Measurements from ENCODE around the gene CCDC141.
"Not testable (repeated sequence)": the region's sequence is repeated elsewhere in the genome, so short reads cannot be mapped to it uniquely, and the experiment has no call there.

Gene CCDC141

DNA sequence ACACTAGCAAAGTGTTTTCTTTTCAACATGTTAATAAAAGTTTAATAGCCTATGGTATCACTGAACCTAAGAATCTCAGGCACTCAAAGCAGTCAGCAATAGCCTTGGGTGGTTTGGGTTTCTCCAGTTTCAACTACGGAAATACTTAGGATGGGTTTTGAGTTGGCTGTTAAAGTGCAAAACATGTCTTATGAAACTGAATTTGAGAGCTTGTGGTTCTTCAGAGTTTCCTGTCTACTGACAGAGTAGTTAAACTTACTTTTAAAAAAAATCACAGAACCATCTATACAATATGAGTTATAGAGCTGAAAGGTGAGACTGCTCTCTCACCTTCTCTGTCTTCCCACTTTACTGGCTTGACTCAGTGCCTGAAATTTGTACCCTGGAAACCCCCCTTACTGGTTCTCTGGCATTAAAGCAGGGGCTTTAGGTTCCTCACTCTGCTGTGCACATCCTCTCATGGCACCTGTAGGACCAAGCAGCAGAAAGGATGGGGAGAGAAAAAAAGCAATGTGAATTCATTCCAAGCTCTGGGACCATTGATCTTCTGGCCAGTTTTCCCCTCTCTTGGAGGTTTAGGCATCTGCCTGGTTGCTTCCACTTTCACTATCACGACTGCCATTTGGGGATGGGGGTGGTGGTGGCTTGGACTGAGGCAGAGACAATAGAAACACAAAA is 18.1 kb downstream of the CCDC141 start:
- no peak for DNase-seq

DNA sequence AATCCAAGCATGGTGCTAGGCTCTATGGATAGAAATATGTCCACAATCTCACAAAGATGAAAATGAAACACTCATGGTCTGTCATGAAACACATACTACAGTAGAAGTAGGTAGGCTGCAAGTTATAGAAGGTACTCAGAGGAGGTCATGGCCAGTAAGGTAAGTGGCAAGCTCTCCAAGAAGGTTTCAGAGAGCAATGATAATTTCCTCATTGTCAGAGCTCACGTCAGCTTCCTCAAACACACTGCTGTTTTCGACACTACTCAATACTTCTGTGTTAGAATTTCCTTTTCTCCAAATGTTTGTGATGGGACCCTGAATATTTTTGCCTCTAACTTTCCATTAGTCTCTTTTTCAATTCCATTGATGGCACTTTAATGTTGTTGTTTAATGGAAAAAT is 25.5 kb downstream of the CCDC141 start:
- no peak for DNase-seq

DNA sequence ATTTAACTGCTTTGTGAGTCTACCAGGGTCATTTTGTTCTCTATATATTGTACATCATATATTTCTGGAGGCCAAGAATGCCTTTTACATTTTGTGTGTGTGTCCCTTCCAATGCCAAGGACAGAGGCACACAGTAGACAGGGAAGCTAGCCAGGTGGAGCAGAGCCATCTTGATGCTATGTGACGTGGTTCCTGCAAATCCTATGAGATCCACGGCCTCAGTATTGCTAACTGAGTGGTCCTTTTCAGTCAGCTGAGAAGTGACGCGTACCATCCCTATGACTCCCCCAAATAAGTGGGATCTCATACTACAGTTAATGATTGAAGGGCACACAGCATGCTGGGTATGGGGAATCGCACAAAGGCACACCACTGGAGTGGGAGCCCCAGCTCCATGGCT is 27.3 kb downstream of the CCDC141 start:
- DNase-seq: no peak

DNA sequence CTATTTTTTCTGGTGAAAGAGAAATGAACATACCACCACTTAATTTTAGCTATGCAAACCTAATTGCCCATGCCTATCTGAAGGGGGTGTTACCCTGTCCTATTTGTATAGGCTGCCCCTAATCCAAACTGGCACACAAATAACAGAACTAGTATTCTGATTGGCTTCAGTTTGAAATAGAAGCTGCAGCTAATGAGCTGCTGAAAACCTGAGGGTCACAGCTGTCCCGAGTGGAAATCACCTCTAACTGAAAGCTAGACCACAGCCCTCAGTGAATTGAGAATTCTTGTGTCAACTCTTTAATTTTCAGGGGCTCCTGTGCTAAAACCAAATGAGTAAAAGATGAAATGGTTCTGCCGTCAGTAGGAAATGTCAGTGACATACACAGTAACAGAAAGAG is 28.7 kb downstream of the CCDC141 start:
- no peak for DNase-seq

DNA sequence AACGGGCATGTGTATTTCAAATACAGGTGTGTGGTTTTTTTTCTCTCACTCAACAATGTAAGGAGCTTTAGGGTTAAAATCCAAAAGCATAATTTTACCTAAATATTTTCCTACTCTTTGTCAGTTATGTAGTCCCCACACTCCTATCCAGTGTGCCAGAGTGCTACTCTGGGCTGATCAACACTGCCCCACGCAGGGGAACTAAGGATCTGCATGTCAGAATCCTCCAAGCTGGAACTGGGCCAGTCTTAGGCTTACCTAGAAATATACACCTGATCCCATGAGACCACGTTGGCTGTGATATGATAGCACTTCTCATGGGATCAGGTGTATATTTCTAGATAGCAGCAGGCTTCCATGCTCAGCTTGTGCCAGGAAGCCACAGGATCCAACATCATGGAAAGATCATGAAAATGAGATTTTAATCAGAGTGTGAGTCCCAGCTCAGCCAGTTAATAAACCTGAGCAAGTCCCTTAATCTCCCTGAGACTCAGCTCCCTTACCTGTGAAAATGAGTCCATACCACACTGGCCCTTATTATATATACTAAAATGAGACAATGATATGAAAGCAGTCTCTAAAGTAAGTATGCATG is 29.7 kb downstream of the CCDC141 start:
- DNase-seq: no peak

DNA sequence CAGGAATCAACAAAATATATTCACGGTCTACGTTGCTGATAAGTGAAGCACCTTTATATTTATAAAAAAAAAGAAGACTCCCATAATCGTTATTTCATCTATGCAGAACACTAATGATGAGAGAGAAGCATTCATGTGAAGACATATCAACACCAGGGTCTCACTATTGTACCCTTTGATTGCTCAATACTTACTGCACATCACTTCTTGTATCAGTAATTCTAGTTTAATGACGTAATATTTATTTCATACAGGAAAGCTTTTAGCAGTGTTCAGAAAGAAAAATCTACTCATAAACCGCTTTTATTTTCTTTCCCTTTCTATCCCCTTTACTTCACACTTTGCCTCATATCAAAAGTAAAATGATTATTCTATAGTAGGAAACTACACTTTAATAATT is 30.7 kb downstream of the CCDC141 start:
- no peak for DNase-seq

DNA sequence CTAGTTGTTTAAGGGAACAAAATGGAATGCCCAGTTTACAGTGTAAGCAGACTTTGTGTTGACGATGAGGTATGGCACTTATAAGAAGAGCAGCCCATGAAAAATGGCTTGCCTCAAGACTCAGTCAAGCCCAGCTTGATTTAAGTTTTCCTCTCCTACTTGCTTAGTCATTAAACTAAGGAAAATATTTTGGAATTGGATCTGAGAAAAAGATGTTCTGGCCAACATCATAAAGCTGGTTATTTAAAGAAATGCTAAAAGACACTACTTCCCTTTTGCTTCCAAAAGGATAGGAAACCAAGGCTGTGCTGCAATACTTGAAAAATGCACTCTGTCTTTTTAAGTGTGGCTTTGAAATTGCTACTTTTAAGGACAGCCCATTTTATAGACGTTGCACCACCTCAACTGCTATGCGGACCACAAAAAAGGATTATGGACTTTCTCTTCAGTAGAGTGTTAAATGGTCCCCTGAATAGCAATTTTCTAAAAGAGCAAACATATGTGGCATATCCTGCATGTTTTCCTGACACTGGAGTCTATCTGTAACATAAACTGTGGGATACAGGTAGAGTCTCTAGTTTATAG is 32.1 kb downstream of the CCDC141 start:
- DNase-seq: no peak

DNA sequence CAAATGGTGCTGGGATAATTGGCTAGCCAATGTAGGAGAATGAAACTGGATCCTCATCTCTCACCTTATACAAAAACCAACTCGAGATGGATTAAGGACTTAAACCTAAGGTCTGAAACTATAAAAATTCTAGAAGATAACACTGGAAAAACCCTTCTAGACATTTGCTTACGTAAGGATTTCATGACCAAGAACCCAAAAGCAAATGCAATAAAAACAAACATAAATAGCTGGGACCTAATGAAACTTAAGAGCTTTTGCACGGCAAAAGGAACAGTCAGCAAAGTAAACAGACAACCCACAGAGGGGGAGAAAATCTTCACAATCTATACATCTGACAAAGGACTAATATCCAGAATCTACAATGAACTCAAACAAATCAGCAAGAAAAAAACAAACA is 35.7 kb downstream of the CCDC141 start:
- DNase-seq: not testable (repeated sequence)

DNA sequence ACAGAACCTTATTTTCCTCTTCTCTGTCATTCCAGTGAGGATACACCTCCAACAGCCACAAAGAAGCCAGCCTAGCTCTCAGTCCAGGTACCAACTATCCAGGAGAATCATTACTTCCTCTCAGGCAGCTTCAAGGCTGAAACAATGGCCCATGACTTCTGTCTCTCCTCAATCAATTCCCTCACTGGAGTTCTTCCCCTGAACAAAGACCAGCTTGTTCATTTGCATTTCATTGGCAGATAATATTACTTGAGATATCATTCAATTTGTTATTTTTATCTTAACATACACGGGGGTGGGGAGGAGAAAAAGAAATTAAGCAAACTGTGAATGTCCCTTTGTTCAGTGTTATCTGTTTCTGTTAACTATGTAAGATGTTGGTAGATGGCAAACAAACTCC is 44.0 kb downstream of the CCDC141 start:
- DNase-seq: no peak

DNA sequence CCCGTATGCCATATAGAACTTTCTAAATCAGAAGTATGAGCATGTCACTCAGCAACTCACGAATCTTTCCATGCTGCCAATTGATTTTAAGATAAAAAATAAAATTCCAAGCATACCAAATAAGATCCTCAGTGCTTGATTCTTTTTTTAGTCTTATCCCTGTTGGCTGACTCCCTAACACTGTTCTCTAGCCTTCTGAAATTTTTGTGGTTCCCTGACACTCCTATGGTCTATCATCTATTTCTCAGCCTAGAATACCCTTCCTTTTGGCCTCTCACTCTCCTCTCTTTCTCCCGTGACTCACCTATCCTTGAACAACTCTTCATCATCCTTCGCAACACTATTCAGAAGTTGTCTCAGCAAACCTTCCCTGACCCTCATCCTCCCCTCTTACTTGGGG is 50.5 kb downstream of the CCDC141 start:
- DNase-seq: no peak

DNA sequence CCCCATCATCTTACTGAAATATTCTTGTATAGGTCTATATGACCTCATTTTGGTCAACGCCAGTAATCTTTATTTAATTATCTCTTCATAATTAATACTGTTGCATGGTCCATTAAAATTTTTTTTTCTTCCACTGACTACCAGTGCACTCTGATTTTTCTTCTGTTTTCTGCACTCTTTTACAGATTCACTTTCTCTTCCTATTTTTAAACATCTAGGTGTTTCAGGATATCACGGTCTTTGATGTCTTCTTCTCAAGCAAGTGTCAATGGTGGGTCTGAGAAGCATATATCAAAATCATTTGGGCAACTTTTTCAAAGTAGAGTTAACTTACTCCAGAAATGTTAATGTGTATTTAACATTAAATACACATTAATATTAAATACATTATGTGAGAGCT is 51.4 kb downstream of the CCDC141 start:
- DNase-seq: no peak

DNA sequence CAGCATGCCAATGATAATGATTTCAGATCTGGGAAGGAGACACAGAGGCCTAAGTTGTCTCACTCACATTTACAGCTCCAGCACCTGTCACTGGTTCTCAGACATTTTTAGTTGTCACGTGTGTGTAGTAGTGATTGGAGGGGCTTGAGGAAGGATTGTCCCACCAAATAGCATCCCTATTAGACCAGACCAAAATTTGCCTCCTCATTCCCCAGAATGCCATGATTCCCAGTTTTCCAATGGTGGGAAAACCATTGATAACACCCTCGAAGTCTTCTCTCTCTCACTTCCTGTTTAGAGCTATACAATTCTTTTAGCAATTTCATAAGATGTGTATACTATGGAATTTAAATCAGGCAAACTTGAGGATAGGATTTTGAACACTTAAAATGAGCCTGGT is 52.5 kb downstream of the CCDC141 start:
- DNase-seq: no peak

DNA sequence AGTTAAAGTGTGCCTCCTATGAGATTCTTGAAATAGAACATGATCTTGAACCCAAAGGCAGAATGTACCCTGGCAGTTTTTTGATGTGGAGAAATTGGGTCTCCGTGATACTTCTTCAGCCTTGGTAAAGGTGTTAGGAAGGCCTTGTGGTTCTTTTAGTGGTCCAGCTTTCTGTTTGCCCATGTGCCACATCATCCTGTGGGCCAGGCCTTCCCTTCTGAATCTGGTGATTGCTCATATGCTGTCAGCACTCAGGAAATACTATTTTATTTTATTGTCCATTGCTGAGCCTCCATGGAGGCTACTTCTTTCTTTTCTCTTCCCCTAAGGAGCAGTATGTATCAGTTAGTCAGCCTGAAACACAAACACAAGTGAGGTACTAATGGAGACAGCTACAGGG is 52.9 kb downstream of the CCDC141 start:
- no peak for DNase-seq

DNA sequence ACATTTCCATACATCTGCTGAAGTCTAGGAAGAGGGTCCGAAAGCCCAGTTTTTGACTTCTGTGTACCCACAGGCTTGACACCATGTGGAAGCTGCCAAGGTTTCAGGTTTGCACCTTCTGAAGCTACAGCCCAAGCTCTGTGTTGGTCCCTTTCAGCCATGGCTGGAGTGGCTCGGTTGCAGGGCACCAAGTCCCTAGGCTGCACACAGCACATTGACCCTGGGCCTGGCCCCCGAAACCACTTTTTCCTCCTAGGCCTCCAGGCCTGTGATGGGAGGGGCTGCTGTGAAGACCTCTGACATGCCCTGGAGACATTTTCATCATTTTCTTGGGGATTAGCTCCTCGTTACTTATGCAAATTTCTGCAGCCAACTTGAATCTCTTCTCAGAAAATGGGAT is 55.7 kb downstream of the CCDC141 start:
- no peak for DNase-seq

DNA sequence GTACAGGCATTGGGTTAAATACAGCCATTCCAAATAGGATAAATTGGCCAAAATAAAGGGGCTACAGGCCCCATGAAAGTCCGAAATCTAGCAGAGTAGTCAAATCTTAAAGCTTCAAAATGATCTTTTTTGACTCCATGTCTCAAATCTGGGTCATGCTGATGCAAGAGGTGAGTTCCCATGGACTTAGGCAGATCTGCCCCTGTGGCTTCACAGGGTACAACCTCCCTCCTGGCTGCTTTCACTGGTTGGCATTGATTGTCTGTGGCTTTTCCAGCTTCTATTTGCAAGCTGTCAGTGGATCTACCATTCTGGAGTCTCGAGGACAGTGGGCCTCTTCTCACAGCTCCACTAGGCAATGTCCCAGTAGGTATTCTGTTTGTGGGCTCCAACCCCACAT is 56.1 kb downstream of the CCDC141 start:
- DNase-seq: no peak

DNA sequence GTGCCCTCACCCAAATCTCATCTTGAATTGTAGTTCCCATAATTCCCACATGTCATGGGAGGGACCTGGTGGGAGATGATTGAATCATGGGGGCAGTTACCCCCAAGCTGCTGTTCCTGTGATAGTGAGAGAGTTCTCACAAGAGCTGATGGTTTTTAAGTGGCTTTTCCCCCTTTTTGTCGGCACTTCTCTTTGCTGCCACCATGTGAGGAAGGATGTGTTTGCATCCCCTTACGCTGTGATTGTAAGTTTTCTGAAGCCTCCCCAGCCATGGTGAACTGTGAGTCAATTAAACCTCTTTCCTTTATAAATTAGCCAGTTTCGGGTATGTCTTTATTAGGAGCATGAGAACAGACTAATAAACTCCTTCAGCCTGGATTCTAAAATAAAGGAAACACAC is 57.2 kb downstream of the CCDC141 start:
- not testable (repeated sequence) for DNase-seq

DNA sequence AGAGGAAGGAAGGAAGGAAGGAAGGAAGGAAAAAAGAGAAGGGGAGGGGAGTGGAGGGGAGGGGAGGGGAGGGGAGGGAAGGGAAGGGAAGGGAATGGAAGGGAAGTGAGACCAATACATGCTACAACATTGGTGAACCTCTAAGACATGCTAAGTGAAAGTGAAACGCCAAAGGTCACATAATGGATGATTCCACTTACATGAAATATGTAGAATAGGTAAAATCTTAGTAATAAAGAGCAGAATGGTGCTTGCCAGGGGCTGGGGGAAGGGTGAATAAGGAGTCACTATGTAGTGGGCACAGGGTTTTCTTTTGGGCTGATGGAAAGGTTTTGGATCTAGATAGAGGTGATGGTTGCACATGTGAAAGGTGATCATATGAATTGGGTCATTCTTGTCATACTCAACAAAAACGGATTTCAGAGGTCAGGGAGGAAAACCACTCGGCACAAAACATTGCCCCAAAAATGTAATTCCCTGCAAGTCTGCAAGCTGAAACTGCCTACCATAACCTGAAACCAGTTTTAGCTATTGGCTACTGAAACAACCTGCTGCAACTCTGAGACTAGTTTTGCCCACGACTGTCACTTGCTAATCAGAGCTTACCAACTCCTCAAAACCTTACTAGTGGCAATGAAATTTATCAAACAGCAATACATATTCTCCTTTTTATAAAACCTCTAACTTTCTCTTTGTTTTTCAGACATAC is 59.2 kb downstream of the CCDC141 start:
- no peak for DNase-seq

DNA sequence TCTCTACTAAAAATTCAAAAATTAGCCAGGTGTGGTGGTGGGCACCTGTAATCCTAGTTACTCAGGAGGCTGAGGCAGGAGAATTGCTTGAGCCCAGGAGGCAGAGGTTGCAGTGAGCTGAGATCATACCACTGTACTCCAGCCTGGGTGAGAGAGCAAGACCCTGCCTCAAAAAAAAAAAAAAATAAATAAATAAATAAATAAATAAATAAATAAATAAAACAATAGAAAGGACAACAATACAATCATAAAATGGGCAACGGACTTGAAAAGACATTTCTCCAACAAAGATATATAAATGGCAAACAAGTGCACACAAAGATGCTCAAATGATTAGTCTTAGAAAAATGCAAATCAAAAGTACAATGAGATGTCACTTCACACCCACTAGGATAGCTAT is 60.5 kb downstream of the CCDC141 start:
- not testable (repeated sequence) for DNase-seq

DNA sequence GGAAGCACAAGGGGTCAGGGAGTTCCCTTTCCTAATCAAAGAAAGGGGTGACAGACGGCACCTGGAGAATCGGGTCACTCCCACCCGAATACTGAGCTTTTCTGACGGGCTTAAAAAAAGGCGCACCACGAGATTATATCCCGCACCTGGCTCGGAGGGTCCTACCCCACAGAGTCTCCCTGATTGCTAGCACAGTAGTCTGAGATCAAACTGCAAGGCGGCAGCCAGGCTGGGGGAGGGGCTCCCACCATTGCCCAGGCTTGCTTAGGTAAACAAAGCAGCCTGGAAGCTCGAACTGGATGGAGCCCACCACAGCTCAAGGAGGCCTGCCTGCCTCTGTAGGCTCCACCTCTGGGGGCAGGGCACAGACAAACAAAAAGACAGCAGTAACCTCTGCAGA is 67.3 kb downstream of the CCDC141 start:
- DNase-seq: not testable (repeated sequence)

DNA sequence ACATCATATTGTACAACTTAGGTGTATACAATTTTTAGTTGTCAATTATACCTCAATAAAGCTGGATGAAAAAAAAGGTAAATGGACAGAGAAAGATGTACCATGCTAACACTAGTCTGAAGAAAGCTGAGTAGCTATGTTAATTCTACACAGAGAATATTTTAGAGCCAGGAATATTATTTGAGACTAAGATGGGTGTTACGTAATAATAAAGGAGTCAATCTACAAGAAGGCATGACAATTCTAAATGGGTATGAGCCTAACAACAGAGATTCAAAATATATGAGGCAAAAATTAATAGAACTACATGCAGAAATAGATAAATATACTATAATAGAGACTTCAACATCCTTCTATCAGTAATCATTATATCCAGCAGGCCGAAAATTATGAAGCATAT is 69.1 kb downstream of the CCDC141 start:
- DNase-seq: no peak

DNA sequence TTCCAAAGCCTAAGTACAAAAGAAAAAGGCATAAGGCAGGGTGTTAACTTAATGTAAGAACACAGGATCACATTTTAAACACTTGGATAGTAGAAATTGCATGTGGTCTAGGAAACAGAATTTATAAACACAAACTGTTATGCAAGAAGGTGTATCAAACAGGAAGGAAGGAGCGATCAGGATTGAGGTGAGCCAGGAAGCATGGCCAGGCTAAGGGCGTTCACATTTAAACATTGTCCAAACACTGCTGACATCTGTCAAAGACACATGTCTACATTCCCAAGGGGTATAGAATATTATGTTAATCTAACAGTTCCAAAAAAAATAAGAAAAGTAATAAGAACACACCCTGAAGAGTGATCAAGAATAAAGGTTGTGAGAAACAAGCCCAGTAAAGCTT is 71.3 kb downstream of the CCDC141 start:
- DNase-seq: no peak

DNA sequence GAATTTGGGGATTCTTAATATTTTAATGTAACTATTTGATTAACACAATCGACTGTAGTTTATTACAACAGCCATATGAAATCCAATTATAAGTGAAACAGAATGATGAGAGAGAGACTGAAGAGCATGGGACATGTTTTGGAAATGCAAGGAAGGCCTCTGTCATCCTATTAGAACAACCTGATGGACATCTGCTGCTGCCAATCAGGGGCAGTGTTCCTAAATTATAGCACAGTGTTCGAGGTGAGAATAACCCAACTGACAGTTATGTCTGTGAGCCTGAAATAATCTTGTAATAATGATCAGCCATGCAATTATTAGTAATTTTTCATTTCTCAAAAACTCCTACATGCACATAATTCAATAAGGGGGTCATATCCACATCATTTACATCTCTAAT is 73.6 kb downstream of the CCDC141 start:
- no peak for DNase-seq

DNA sequence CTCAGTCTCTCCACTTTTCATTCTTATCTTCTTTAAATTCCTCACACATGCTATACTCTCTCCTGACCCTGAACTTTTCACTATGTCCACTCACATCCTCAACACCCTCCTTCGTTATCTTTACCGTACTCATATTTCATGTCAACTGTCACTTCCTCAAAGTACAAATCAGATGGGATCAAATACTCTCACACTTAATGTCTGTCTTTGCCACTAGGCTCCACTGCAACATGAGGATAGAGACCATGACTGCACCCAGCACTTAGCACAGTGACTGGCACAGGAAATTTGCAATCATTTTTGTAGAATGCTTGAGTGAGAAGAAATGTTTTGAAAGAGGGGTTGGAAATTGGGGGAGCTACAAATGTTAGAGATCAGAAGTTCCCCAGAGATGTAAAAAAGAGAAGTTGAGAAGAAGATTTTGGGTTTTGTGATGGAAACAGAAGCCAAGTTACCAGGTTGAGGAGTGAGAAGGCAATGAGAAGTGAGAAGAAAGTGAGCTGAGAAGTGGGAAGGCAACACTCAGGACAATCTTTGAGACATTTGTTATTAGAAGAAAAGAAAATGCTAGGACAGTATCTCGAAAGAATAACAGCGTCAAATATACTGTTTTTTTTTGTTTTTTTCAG is 87.0 kb downstream of the CCDC141 start:
- DNase-seq: no peak

DNA sequence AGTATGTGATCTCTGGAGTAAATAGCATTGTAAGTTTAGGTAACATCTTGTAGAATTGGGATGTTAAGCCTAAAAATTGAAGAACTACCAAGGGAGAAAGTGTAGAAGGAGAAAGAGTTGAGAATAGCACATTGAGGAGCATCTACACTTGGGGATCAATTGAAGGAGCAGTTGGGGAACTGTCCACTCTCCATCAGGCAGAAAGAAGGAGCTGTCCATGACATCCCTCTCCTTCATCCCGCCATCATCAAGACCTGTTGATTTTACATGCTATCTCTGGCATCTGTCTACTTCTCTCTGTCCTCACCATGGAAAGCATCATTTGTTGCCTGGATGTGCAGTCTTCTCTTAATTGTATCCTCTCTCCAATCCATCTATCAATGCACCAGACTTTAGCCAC is 87.8 kb downstream of the CCDC141 start:
- DNase-seq: no peak

All from hippocampal formation (tissue), 2 donors.